CD4-positive, alpha-beta memory T cell (primary cell): Measurements from ENCODE around the gene MED15. TPM values are rescaled to one million over a fixed set of nuclear protein-coding genes. Genes with fewer than 3 reads are reported as not detected.

Source experiments
- CTCF ChIA-PET: fragments of 350-600 bp; sonication (Branson Sonifier 250); formaldehyde crosslinking; loops from one replicate; lab custom pipeline; 2021; ENCODE audit warnings: inconsistent platforms; ENCODE audit not compliant: partially characterized antibody; lab: Charles Lee
- POLR2A ChIA-PET: fragments of 350-600 bp; sonication (Branson Sonifier 250); formaldehyde crosslinking; loops from one replicate; lab custom pipeline; 2021; ENCODE audit not compliant: partially characterized antibody; lab: Charles Lee
- DNase-seq, 5 donors: peaks; one replicate each; pipeline versions ENCODE4 v3.0.0 to v3.0.0-alpha.2; 2020 to 2022; ENCODE audit warnings: mixed read lengths in 1 of 5
- H3K27ac ChIP-seq: one replicate; pipeline ENCODE4 v1.7.0; 2013; ENCODE audit warnings: low read depth, low read length
- H3K27me3 ChIP-seq: 2 replicates; pipeline ENCODE4 v1.7.0; 2013; ENCODE audit warnings: mild to moderate bottlenecking, low read length, moderate library complexity; ENCODE audit not compliant: insufficient read depth
- H3K36me3 ChIP-seq: 2 replicates; pipeline ENCODE4 v1.7.0; 2013; ENCODE audit warnings: mild to moderate bottlenecking, low read length, moderate library complexity; ENCODE audit not compliant: insufficient read depth
- H3K4me1 ChIP-seq: 2 replicates; pipeline ENCODE4 v1.7.0; 2013; ENCODE audit warnings: mild to moderate bottlenecking, low read length, moderate library complexity; ENCODE audit not compliant: insufficient read depth
- H3K4me3 ChIP-seq, 2 donors: one replicate each; pipeline ENCODE4 v1.7.0; 2013; ENCODE audit warnings: low read length in 2 of 2, mild to moderate bottlenecking in 1 of 2
- H3K9me3 ChIP-seq, 2 donors: one replicate each; pipeline ENCODE4 v1.7.0; 2013; ENCODE audit warnings: low read length in 2 of 2, control low read depth in 1 of 2; ENCODE audit not compliant: control insufficient read depth in 1 of 2
- H3K27ac Mint-ChIP-seq, 7 donors: one replicate each; pipeline ENCODE4 v1.8.0; 2020 to 2021; ENCODE audit warnings: mixed read lengths in 7 of 7, mild to moderate bottlenecking in 6 of 7, inconsistent platforms in 3 of 7, moderate library complexity in 3 of 7
- H3K27me3 Mint-ChIP-seq, 2 donors: one replicate each; pipeline ENCODE4 v1.8.0; 2020 to 2021; ENCODE audit warnings: mixed read lengths in 2 of 2
- H3K36me3 Mint-ChIP-seq, 2 donors: one replicate each; pipeline ENCODE4 v1.8.0; 2020 to 2021; ENCODE audit warnings: mixed read lengths in 2 of 2, inconsistent platforms in 1 of 2, mild to moderate bottlenecking in 1 of 2
- H3K4me1 Mint-ChIP-seq, 4 donors: one replicate each; pipeline ENCODE4 v1.8.0; 2020 to 2021; ENCODE audit warnings: mixed read lengths in 4 of 4, mild to moderate bottlenecking in 1 of 4
- H3K4me3 Mint-ChIP-seq, 8 donors: one replicate each; pipeline ENCODE4 v1.8.0; 2020 to 2021; ENCODE audit warnings: mixed read lengths in 8 of 8, mild to moderate bottlenecking in 7 of 8, moderate library complexity in 6 of 8, inconsistent platforms in 3 of 8
- H3K9me3 Mint-ChIP-seq, 8 donors: one replicate each; pipeline ENCODE4 v1.8.0; 2020 to 2021; ENCODE audit warnings: mixed read lengths in 8 of 8, mild to moderate bottlenecking in 5 of 8, inconsistent platforms in 3 of 8, moderate library complexity in 1 of 8
- intact Hi-C: fragments of 100-400 bp; cut with micrococcal nuclease; formaldehyde crosslinking; loops from one replicate; pipeline ENCODE4 v1.15.1; 2023
- polyA plus RNA-seq, 2 donors: library from polyadenylated mRNA; unstranded; fragments of 300-500 nt; fragmentation: Illumina TruSeq; gene quantifications; one replicate each; pipeline ENCODE4 v1.2.3, GENCODE V29; 2021
- total RNA-seq, 2 experiments: library from RNA; stranded (reverse); gene quantifications; one replicate each; pipeline ENCODE4 v1.2.3, GENCODE V29; 2021

Gene MED15
- total and polyA plus RNA-seq, 4 experiments from 2014 or later: 15.6 to 237 (median 156) TPM

DNA sequence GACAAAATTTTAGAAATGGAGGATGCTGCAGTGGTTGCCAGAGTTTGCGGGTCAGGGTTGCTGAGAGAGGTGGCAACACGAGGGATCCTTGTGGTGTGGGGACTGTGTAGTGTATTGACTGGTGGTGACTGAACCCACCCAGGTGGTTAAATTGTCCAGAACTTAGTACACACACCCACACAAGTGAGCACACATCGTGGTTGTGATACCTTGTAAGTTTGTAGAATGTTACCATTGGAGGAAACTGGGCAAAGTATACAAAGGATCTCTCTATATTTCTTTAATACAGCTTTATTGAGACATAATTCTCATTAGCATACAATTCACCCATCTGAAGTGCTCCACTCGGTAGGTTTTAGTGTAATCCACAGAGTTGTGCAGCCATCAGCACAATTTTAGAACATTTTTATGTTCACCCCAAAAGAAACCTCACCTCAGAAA, 56.1 kb downstream of the MED15 start:
- H3K27me3 Mint-ChIP-seq: no peaks in the 10 kb centered on the region
- Histone ChIP-seq H3K4me1 (peaks cover 77% of the 10 kb centered on the region), H3K4me3 (no peak overlapping the region), H3K9me3 (no peaks in the 10 kb centered on the region), H3K36me3 (peaks cover 47% of the 10 kb centered on the region), H3K27me3 (no peaks in the 10 kb centered on the region), H3K27ac (no peak overlapping the region)
- intact Hi-C loops: no loop called here
- H3K4me3 Mint-ChIP-seq: peak overlapping the region in 6 of 8 donors; percentile 54 to 93 (median 66)
- ChIA-PET CTCF (interaction anchor here (0.6 to 14.7 kb wide), 14 partner anchors 10 to 145 kb away, joined by 3 to 374 read pairs (median 6); partner anchors contain the start of gene MED15), POLR2A (interaction anchor here (1.0 to 13.9 kb wide), 4 partner anchors 11 to 139 kb away, joined by 3 to 650 read pairs (median 3); no protein-coding TSS in a partner anchor)
- no peak for DNase-seq
- peaks cover 0 to 9% (median 6%) of the 10 kb centered on the region in 8 donors for H3K9me3 Mint-ChIP-seq
- peaks cover 59 to 71% of the 10 kb centered on the region in 2 donors for H3K36me3 Mint-ChIP-seq
- H3K4me1 Mint-ChIP-seq: peaks cover 60 to 90% (median 70%) of the 10 kb centered on the region in 4 donors
- peak overlapping the region; percentile 85 to 99 (median 97) for H3K27ac Mint-ChIP-seq

DNA sequence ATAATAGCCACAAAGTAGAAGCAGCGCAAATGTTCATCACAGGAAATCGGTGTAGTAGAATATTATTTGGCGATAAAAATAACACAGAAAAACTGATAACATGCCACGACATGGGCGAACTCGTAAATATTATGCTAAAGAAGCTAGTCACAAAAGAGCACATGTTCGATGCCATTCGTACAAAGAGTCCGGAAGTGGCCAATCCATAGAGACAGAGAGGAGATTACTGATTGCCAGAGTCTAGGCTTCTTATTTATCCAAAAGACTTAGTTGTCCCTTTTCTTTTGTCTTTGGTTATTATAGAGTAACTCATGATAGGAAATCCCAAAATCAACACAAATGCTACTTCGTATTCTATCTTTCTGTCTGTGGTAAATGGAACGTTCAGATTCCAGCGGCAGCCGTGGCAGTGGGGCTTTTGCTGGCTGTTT, 56.5 kb downstream of the MED15 start:
- ChIA-PET POLR2A (interaction anchor here (0.9 to 13.9 kb wide), 8 partner anchors 8 to 139 kb away, joined by 3 to 650 read pairs (median 4); partner anchors contain the start of gene MED15), CTCF (interaction anchor here (0.6 to 14.7 kb wide), 18 partner anchors 10 to 169 kb away, joined by 3 to 374 read pairs (median 4); partner anchors contain the start of gene MED15)
- no peak overlapping the region for H3K4me3 ChIP-seq

GRCh38 chr22:20565079-20565734, 57.8 kb downstream of the MED15 start:
- peaks cover 38% of the 10 kb centered on the region for H3K36me3 ChIP-seq
- POLR2A ChIA-PET: interaction anchor here (1.2 to 13.9 kb wide), 9 partner anchors 10 to 138 kb away, joined by 3 to 650 read pairs (median 13); partner anchors contain the start of gene MED15
- H3K4me1 ChIP-seq: peaks cover 86% of the 10 kb centered on the region

More for the DNA sequence above, 56.5 kb downstream of the MED15 start:
- H3K27ac ChIP-seq: peak overlapping the region; percentile 22
- H3K9me3 ChIP-seq: no peaks in the 10 kb centered on the region
- peaks cover 77% of the 10 kb centered on the region for H3K4me1 ChIP-seq
- peaks cover 0 to 5% (median 2%) of the 10 kb centered on the region in 8 donors for H3K9me3 Mint-ChIP-seq
- intact Hi-C loops: loop anchor here (2.0 kb wide), 1 partner anchor 25 kb away; no protein-coding TSS in a partner anchor
- H3K27me3 ChIP-seq: no peaks in the 10 kb centered on the region
- no peaks in the 10 kb centered on the region for H3K27me3 Mint-ChIP-seq
- peaks cover 47% of the 10 kb centered on the region for H3K36me3 ChIP-seq
- peaks cover 60 to 90% (median 70%) of the 10 kb centered on the region in 4 donors for H3K4me1 Mint-ChIP-seq
- H3K36me3 Mint-ChIP-seq: peaks cover 55 to 71% of the 10 kb centered on the region in 2 donors
- peak overlapping the region; percentile 85 to 99 (median 97) for H3K27ac Mint-ChIP-seq
- DNase-seq: no peak
- peak overlapping the region; percentile 45 to 93 (median 64) for H3K4me3 Mint-ChIP-seq

DNA sequence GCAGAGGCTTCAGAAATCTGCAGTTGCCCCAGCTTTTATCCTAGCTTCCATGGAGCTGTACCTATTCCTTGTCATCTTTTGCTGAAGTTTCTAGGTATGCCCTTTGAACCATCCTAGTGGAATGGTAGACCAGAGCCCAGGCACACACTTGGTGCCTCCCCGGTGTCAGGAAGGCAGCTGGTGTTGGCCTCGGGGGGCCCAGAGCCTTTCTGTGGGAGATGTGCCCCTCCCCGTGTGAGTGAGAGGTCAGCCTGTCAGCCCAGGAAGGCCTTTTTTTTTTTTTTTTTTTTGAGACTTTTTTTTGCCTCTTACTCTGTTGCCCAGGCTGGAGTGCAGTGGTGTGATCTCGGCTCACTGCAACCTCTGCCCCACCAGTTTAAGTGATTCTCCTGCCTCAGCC, 58.4 kb downstream of the MED15 start:
- H3K27me3 Mint-ChIP-seq: no peaks in the 10 kb centered on the region
- ChIA-PET POLR2A (interaction anchor here (0.9 to 13.9 kb wide), 13 partner anchors 9 to 137 kb away, joined by 3 to 650 read pairs (median 12); partner anchors contain the start of gene MED15), CTCF (interaction anchor here (1.2 to 14.7 kb wide), 12 partner anchors 13 to 175 kb away, joined by 3 to 374 read pairs (median 6); partner anchors contain the start of gene MED15)
- Histone ChIP-seq H3K36me3 (peaks cover 38% of the 10 kb centered on the region), H3K27ac (peak overlapping the region; percentile 29), H3K27me3 (no peaks in the 10 kb centered on the region), H3K4me1 (peaks cover 91% of the 10 kb centered on the region), H3K4me3 (peak overlapping the region in 1 of 2 donors; percentile 0), H3K9me3 (no peaks in the 10 kb centered on the region)
- peaks cover 45 to 65% of the 10 kb centered on the region in 2 donors for H3K36me3 Mint-ChIP-seq
- peaks cover 59 to 94% (median 79%) of the 10 kb centered on the region in 4 donors for H3K4me1 Mint-ChIP-seq
- intact Hi-C loops: loop anchor here (2.0 to 5.0 kb wide), 3 partner anchors 23 to 148 kb away; no protein-coding TSS in a partner anchor
- DNase-seq: no peak
- no peaks in the 10 kb centered on the region for H3K9me3 Mint-ChIP-seq
- peak overlapping the region; percentile 81 to 95 (median 86) for H3K4me3 Mint-ChIP-seq
- H3K27ac Mint-ChIP-seq: peak overlapping the region; percentile 85 to 99 (median 99)

More at GRCh38 chr22:20565079-20565734, 57.8 kb downstream of the MED15 start:
- H3K9me3 Mint-ChIP-seq: no peaks in the 10 kb centered on the region
- DNase-seq: peak in 1 of 5 donors; percentile 59
- peaks cover 49 to 67% of the 10 kb centered on the region in 2 donors for H3K36me3 Mint-ChIP-seq
- intact Hi-C loops: loop anchor here (2.0 to 5.0 kb wide), 3 partner anchors 24 to 148 kb away; no protein-coding TSS in a partner anchor
- CTCF ChIA-PET: interaction anchor here (0.9 to 14.7 kb wide), 18 partner anchors 9 to 176 kb away, joined by 3 to 374 read pairs (median 6); partner anchors contain the start of gene MED15
- peak overlapping the region in 1 of 2 donors; percentile 0 for H3K4me3 ChIP-seq
- H3K27me3 ChIP-seq: no peaks in the 10 kb centered on the region
- no peaks in the 10 kb centered on the region for H3K27me3 Mint-ChIP-seq
- peak overlapping the region; percentile 29 for H3K27ac ChIP-seq
- no peaks in the 10 kb centered on the region for H3K9me3 ChIP-seq
- peak overlapping the region; percentile 47 to 99 (median 97) for H3K27ac Mint-ChIP-seq
- peaks cover 58 to 92% (median 76%) of the 10 kb centered on the region in 4 donors for H3K4me1 Mint-ChIP-seq
- peak overlapping the region; percentile 31 to 93 (median 76) for H3K4me3 Mint-ChIP-seq

DNA sequence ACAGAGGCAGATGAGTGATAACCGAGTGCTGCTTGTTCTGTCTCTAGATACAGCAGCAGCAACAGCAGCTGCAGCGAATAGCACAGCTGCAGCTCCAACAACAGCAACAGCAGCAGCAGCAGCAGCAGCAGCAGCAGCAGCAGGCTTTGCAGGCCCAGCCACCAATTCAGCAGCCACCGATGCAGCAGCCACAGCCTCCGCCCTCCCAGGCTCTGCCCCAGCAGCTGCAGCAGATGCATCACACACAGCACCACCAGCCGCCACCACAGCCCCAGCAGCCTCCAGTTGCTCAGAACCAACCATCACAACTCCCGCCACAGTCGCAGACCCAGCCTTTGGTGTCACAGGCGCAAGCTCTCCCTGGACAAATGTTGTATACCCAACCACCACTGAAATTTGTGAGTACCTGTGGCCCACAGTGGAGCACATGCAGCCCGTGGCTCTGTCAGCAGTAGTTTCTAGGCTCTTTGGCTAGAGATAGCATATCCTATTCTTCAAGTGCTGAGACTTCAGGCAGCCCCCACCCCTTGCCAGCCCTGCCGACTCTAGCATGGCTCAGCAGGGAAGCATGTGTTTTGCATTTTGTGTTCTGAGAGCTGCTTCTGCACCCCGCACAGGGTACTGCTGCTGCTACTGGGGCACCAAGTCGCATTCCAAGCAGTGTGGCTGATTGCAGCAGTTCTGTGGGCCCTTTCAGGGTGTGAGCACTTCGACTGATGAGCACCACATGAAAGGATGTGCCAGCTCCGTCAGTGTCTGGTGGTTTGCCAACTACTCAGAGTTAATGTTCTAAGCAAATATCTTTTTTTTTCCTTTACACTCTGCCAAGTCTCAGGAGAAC, 59.2 kb downstream of the MED15 start:
- Histone ChIP-seq H3K27me3 (no peaks in the 10 kb centered on the region), H3K4me3 (peak overlapping the region in 1 of 2 donors; percentile 16), H3K36me3 (peaks cover 47% of the 10 kb centered on the region), H3K9me3 (no peaks in the 10 kb centered on the region), H3K27ac (peak overlapping the region; percentile 13), H3K4me1 (peaks cover 100% of the 10 kb centered on the region)
- Mint-ChIP-seq H3K36me3 (peaks cover 47 to 71% of the 10 kb centered on the region in 2 donors), H3K9me3 (no peaks in the 10 kb centered on the region), H3K27ac (peak overlapping the region; percentile 85 to 99 (median 99)), H3K4me3 (peak overlapping the region; percentile 81 to 95 (median 86)), H3K27me3 (no peaks in the 10 kb centered on the region), H3K4me1 (peaks cover 66 to 97% (median 83%) of the 10 kb centered on the region in 4 donors)
- ChIA-PET POLR2A (interaction anchor here (0.8 to 13.9 kb wide), 18 partner anchors 8 to 138 kb away, joined by 3 to 650 read pairs (median 4); partner anchors contain the start of gene MED15), CTCF (interaction anchor here (0.9 to 14.7 kb wide), 11 partner anchors 13 to 174 kb away, joined by 3 to 374 read pairs (median 7); partner anchors contain the start of gene MED15)
- intact Hi-C loops: loop anchor here (5.0 kb wide), 2 partner anchors 136 to 149 kb away; no protein-coding TSS in a partner anchor
- peak; percentile 85 to 89 (median 85) for DNase-seq

DNA sequence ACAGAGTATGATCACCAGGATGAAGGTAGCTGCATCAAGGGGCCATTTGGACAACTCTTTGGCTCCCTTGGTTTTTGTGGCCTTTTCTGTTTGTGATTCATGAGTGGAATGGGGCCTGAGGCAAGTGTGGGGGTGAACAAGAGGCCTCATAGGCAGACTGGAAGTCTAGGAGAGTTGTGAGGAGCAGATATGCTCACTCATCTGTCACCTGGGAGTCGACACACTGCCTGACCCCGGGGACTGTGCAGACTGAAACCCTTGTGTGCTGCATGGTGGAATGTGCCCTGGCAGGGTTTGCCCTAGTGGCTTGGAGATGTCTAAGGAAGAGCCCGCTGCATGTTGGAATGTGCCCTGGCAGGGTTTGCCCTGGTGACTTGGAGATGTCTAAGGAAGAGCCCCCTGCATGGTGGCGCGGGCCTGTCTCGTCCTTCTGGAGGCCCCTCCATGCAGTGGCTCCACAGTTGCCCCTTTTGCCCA, 60.0 kb downstream of the MED15 start:
- intact Hi-C loops: loop anchor here (5.0 kb wide), 2 partner anchors 135 to 150 kb away; no protein-coding TSS in a partner anchor
- no peaks in the 10 kb centered on the region for H3K27me3 ChIP-seq
- ChIA-PET POLR2A (interaction anchor here (0.6 to 13.9 kb wide), 14 partner anchors 8 to 451 kb away, joined by 3 to 650 read pairs (median 12); partner anchors contain the start of genes MED15 and TRMT2A), CTCF (interaction anchor here (0.9 to 14.7 kb wide), 10 partner anchors 12 to 149 kb away, joined by 3 to 374 read pairs (median 6); partner anchors contain the start of gene MED15)
- Mint-ChIP-seq H3K36me3 (peaks cover 48 to 74% of the 10 kb centered on the region in 2 donors), H3K9me3 (no peaks in the 10 kb centered on the region), H3K27ac (peak overlapping the region; percentile 85 to 99 (median 99)), H3K4me1 (peaks cover 68 to 99% (median 85%) of the 10 kb centered on the region in 4 donors), H3K27me3 (no peaks in the 10 kb centered on the region), H3K4me3 (peak overlapping the region; percentile 81 to 95 (median 86))
- H3K4me3 ChIP-seq: peak overlapping the region in 1 of 2 donors; percentile 16
- peak overlapping the region; percentile 13 for H3K27ac ChIP-seq
- peaks cover 100% of the 10 kb centered on the region for H3K4me1 ChIP-seq
- DNase-seq: no peak
- no peaks in the 10 kb centered on the region for H3K9me3 ChIP-seq
- peaks cover 54% of the 10 kb centered on the region for H3K36me3 ChIP-seq
